Measurements from ENCODE around the gene ATP9A. TPM values are rescaled to one million over a fixed set of nuclear protein-coding genes. Genes with fewer than 3 reads are reported as not detected.

ATP9A gene
- total and polyA plus RNA-seq, 2 of the 8 experiments (the other 6 are each of a cell fraction or from before 2014, with no cell fraction given), result 5.0 to 6.4 TPM

DNA sequence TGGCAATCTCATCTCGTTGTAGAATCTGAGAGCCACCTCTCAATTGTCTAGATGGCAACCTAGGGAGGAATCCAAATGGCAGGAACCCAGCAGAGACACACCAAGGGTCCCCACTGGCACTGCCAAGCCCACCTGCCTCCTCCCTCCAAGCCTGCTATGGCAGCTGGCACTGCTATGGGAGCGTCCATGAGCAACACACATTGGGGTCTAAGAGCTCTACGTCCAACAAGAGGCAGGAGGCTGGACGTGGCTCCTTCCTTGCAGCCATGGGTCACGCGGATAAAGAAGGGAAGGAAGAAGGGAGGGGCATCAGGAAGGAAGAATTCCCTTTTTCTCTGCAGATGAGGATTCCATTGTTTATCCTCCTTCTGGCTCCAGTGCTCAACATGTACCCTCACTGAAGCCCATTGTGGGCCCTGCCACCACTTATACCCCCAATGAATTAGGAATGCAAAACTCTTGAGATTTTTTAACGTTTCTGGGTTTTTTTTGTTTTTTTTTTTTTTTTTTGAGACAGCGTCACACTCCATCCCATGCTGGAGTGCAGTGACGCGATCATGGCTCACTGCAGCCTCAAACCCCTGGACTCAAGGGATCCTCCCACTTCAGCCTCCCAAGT, 17.3 kb downstream of the ATP9A start:
- peak overlapping the region; percentile 22; the same call in 1 of the 2 replicates for H2BK12ac ChIP-seq (ENCODE audit: low read depth, low read length)
- H3K18ac ChIP-seq (ENCODE audit: extremely low read depth, low read length), result no peak overlapping the region
- no peak overlapping the region for H3K14ac ChIP-seq (ENCODE audit: insufficient read length)
- H2BK20ac ChIP-seq (ENCODE audit: low read length), result no peak overlapping the region
- H3K23ac ChIP-seq (ENCODE audit: insufficient read length), result no peak overlapping the region
- no peaks in the 10 kb centered on the region for H3K27me3 ChIP-seq (replicated peaks in 1 of 4; ENCODE audit: control insufficient read depth in 3 of 4, extremely low read depth in 1 of 4, insufficient read depth in 3 of 4, low read length in 3 of 4)
- H2BK15ac ChIP-seq (ENCODE audit: low read length), result 0 out of 2 replicates have a peak overlapping the region, but pooled peaks have one; percentile 5
- 0 out of 2 replicates have a peak overlapping the region, but pooled peaks have one; percentile 2 for H2BK5ac ChIP-seq (ENCODE audit: low read depth, low read length)
- no peaks in the 10 kb centered on the region for H3K36me3 ChIP-seq (ENCODE audit: control insufficient read depth in 2 of 4, insufficient read depth in 4 of 4, low read length in 3 of 4)
- H3K4ac ChIP-seq (replicated peaks; ENCODE audit: insufficient read length, low read depth, low read length), result no peak overlapping the region
- TF ChIP-seq RXRA (IDR thresholded peaks at IDR 0.05; ENCODE audit: insufficient read depth, low read depth, low read length) (no peak), SUZ12 (IDR thresholded peaks at IDR 0.05; ENCODE audit: low read length) (no peak)
- no peak overlapping the region for H2AFZ ChIP-seq (ENCODE audit: low read length)
- no peaks in the 10 kb centered on the region for H3K9me3 ChIP-seq (ENCODE audit: insufficient read depth in 2 of 2, low read depth in 1 of 2, low read length in 1 of 2)
- FAIRE-seq (no peak), DNase-seq (ENCODE audit: low read depth in 1 of 2, low spot score in 2 of 2) (no peak)
- H3K4me1 ChIP-seq (replicated peaks in 1 of 4; ENCODE audit: control insufficient read depth in 3 of 4, insufficient read depth in 4 of 4, low read length in 3 of 4), result peaks cover 0 to 3% (median 0%) of the 10 kb centered on the region in 4 experiments; a peak in 3 of 7 replicates
- 0 out of 2 replicates have a peak overlapping the region, but pooled peaks have one; percentile 33 for H2AK5ac ChIP-seq (ENCODE audit: low read depth, low read length)
- no peak overlapping the region for H3K9ac ChIP-seq (replicated peaks in 1 of 4; ENCODE audit: extremely low read depth in 1 of 4, low read depth in 3 of 4, low read length in 3 of 4)
- H3K4me3 ChIP-seq (ENCODE audit: extremely low read depth in 1 of 4, insufficient read depth in 2 of 4, low read depth in 3 of 4, low read length in 4 of 4), result no peak overlapping the region
- 93% methylated on average over 9 of the region's 10 CpGs; no CpG with 5 or more reads in 1 of the 2 experiments for whole genome bisulfite sequencing, 2 experiments (ENCODE audit: extremely low coverage in 1 of 2, insufficient coverage in 1 of 2, insufficient read length in 1 of 2, insufficient replicate concordance in 2 of 2, low coverage in 1 of 2, low lambda C conversion rate in 2 of 2, missing lambda C conversion rate in 1 of 2)
- no peak overlapping the region for H4K8ac ChIP-seq (ENCODE audit: extremely low read depth, insufficient read depth, low read length)
- H3K79me1 ChIP-seq (ENCODE audit: low read depth, low read length), result no peaks in the 10 kb centered on the region
- ChIA-PET CTCF (ENCODE audit: partially characterized antibody) (no interaction called here), POLR2A (ENCODE audit: partially characterized antibody) (interaction anchor here (1.4 kb wide), 1 partner anchor 11 kb away, joined by 4 read pairs; no protein-coding TSS in a partner anchor)
- H4K5ac ChIP-seq (ENCODE audit: insufficient read length, low read depth, low read length), result no peak overlapping the region
- no peaks in the 10 kb centered on the region for H4K20me1 ChIP-seq (replicated peaks in 1 of 2; ENCODE audit: control insufficient read depth in 1 of 2, insufficient read depth in 2 of 2, low read length in 2 of 2)
- no peak overlapping the region for H3K56ac ChIP-seq (replicated peaks; ENCODE audit: insufficient read length, low read depth, low read length)
- H3K79me2 ChIP-seq (ENCODE audit: control insufficient read depth in 1 of 2, insufficient read depth in 2 of 2, low read length in 2 of 2), result no peaks in the 10 kb centered on the region
- no peak overlapping the region for H3K4me2 ChIP-seq (ENCODE audit: insufficient read depth in 1 of 2, low read depth in 2 of 2, low read length in 2 of 2)
- no peaks in the 10 kb centered on the region for H3K23me2 ChIP-seq (ENCODE audit: low read depth, low read length)
- H2BK120ac ChIP-seq (replicated peaks; ENCODE audit: low read depth, low read length), result no peak overlapping the region
- H4K91ac ChIP-seq (replicated peaks; ENCODE audit: insufficient read length, low read length), result no peak overlapping the region
- H3K27ac ChIP-seq (ENCODE audit: low read depth, low read length), result no peak overlapping the region

Data from H1 (cell line).